H1 (cell line): ENCODE results near the gene LSM6.

ENCODE experiments used
- BCL11A ChIP-seq, 2 experiments: IDR thresholded peaks; one replicate each; pipeline ENCODE4 v1.6.1; 2011; ENCODE audit warnings: low read depth in 2 of 2, low read length in 2 of 2, mild to moderate bottlenecking in 2 of 2
- CHD7 ChIP-seq: fragments of 300-600 bp; sonication (generic); IDR thresholded peaks from 2 replicates; pipeline ENCODE4 v1.7.1; 2012; ENCODE audit warnings: low read length, moderate library complexity, mild to moderate bottlenecking, inconsistent platforms; ENCODE audit not compliant: insufficient replicate concordance
- CTCF ChIP-seq, 3 experiments: IDR thresholded peaks; 1 replicate in 2 of 3; 2 replicates in 1 of 3; pipeline versions ENCODE4 v1.5.1 to v1.6.1; 2011; ENCODE audit warnings: low read length in 3 of 3, mild to moderate bottlenecking in 3 of 3, inconsistent platforms in 2 of 3, low read depth in 1 of 3, moderate library complexity in 1 of 3; ENCODE audit not compliant: insufficient read depth in 1 of 3; ENCODE audit errors: control extremely low read depth in 1 of 3
- HDAC2 ChIP-seq, 2 experiments: fragments of 300-600 bp in 1 of 2; sonication (generic) in 1 of 2; IDR thresholded peaks; 2 replicates each; pipeline ENCODE4 v1.6.1; 2011 to 2012; ENCODE audit warnings: low read depth in 2 of 2, low read length in 2 of 2, mild to moderate bottlenecking in 2 of 2, moderate library complexity in 2 of 2, borderline replicate concordance in 1 of 2, inconsistent platforms in 1 of 2
- POLR2A ChIP-seq, 2 experiments: IDR thresholded peaks; 1 replicate in 1 of 2; 2 replicates in 1 of 2; pipeline ENCODE4 v1.6.1; 2011; ENCODE audit warnings: low read depth in 2 of 2, low read length in 2 of 2, mild to moderate bottlenecking in 2 of 2; ENCODE audit errors: control extremely low read depth in 1 of 2
- SP1 ChIP-seq: IDR thresholded peaks from 2 replicates; pipeline ENCODE4 v1.6.1; 2011; ENCODE audit warnings: low read depth, low read length

DNA sequence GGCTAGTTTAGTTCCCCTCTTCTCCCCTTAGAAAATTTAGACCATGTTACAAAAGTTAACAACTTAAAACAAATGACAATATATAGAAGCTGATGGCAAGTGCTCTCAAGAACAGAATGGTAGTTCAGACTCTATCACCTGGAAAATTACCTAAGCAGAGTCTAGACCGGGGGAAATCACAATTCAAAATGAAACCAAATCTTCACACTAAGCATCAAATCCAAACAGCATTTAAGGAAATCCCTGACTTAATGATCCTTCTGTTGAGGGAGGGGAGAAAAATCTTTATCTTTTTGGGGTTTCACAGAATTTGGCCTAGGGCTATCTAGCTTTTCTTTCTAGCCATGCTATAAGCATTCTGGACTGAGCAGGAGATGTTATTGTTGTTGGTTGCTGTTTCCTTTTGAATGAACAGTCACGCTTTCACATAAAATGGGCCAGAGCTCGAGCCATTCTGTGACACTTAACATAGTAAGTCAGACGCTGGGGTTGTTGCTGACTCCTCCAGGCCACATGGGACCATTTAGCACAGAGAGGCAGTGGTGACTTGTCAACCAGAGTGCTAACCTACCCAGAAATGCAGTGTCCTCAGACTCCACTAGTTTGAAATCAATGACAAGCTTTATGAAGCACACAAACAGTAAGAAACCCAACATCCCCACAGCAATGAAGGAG, 16.0 kb upstream of the LSM6 start:
- TF ChIP-seq CHD7 (no peak), CTCF (IDR thresholded peaks at IDR 0.05; ENCODE audit: control extremely low read depth in 1 of 3, insufficient read depth in 1 of 3, low read depth in 1 of 3, low read length in 3 of 3) (no peak), POLR2A (IDR thresholded peaks at IDR 0.05; ENCODE audit: control extremely low read depth in 1 of 2, low read depth in 2 of 2, low read length in 2 of 2) (no peak), HDAC2 (IDR thresholded peaks at IDR 0.05; ENCODE audit: borderline replicate concordance in 1 of 2, low read depth in 2 of 2, low read length in 2 of 2) (no peak), BCL11A (IDR thresholded peaks at IDR 0.05; ENCODE audit: low read depth in 2 of 2, low read length in 2 of 2) (no peak), SP1 (no peak)
